Mononuclear cell (primary cell): ENCODE measurements around the gene RNU6-9. TPM values are rescaled to one million over a fixed set of nuclear protein-coding genes. Genes with fewer than 3 reads are reported as not detected.
A peak's percentile ranks its signal among the peaks of the same experiment; 100 is the strongest.

Experiments used
- H3K27me3 ChIP-seq: 2 replicates; pipeline ENCODE4 v1.6.0; 2011; ENCODE audit warnings: low read length, control low read depth; ENCODE audit not compliant: insufficient read depth
- H3K4me1 ChIP-seq: 2 replicates; pipeline ENCODE4 v1.5.1; 2011; ENCODE audit warnings: mild to moderate bottlenecking, low read length, control low read depth; ENCODE audit not compliant: insufficient read depth
- H3K4me3 ChIP-seq: 2 replicates; pipeline ENCODE4 v1.5.1; 2011; ENCODE audit warnings: mild to moderate bottlenecking, low read length, moderate library complexity
- H3K9me3 ChIP-seq: 2 replicates; pipeline ENCODE4 v1.5.1; 2011; ENCODE audit warnings: low read depth, mild to moderate bottlenecking, control low read depth, low read length
- total RNA-seq: library from RNA; depleted of rRNA; stranded (reverse); fragments of >200 nt; gene quantifications from one replicate; pipeline ENCODE4 v1.2.3, GENCODE V29; 2012

Gene RNU6-9
- total RNA-seq, 1 donor, result not detected

DNA sequence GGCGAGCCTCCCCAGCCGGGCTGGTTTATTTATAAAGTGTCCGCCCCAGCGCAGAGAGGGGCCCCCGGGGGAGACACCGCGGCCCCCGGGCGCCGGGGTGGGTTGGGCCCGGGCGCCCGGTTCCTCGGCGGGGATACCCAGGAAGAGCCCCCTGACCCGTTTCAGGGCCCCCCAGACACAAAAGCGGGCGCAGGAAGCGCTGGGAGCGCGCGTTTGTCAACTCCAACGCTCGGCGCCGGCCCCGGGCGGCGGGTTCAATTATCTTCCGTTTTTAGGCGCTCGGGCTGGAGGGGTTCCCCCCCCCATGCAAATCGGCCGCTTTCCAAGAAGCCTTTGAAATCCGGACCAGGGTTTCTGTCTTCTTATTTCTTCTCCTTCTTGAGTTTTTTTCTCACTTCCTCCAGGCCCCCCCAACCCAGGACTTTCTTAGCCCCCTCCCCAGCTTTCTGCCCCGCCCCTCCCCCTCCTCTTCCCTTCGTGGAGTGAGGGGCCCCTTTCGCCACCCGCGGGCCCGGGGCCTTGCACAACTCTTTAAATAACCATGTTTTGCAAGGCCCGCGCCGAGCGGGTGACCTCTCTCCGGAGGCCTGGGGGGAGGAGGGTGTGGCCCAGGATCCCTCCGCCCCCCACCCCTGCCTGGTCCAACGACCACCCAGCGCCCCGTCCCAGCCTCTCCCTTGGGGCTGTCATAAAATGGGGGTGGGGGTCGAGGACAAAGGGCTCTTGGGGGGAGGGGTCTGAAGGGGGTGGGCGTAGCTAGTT, 33.5 kb downstream of the RNU6-9 start:
- Histone ChIP-seq H3K9me3 (no peaks in the 10 kb centered on the region), H3K27me3 (no peaks in the 10 kb centered on the region), H3K4me1 (peaks cover 30% of the 10 kb centered on the region), H3K4me3 (peak overlapping the region; percentile 88)

DNA sequence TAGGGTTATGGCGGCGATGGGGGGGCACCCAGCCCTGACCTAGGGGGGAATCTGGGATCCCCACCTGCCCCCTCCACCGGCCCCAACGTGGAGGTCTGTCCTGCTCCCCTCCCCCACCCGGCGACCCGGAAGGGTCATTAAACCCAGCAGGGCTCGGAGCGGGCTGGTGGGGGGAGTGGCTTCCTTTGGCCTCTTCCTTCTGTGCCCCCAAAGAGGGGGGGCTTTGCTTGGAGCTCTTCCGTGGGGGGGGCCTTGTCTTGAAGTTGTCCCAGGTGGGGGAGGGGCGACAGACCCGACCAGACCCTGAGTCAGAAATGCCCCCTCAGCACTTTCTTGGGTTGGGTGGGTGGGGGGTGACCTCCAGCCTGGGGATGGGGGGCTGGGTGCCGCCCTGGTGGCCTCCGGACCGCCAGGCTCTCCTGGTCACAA, 34.1 kb downstream of the RNU6-9 start:
- peak overlapping the region; percentile 29 for H3K4me3 ChIP-seq
- H3K4me1 ChIP-seq, result peaks cover 36% of the 10 kb centered on the region
- H3K9me3 ChIP-seq, result no peaks in the 10 kb centered on the region
- no peaks in the 10 kb centered on the region for H3K27me3 ChIP-seq

DNA sequence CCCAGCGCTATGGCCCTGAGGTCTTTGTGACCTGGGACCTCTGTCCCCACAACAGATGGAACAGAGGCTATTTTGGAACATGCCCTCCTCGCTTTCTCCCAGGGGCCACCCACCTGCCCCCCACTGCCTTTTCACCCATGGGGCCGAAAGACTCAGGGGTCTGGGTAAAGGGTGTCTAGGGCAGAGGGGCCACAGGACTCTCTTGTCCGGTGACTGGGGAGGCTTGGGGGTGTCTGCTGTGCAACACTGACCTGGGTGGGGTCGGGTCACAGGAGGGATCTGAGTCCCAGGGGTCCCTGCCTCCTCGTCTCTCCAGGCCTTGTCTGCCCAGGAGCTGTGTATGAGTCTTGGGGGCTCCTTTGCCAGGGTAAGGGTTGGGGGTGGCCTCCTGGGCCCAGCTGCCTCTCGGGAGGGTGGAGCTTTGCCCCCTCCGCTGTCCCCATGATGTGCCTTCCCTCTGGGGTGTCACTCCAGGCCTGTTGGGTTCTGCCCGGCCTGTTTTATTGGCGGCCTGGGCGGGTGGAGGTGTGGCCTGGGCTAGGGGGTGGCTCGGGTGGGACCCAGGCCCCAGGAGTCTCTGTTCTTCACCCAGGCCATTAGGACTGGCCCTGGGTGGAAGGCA, 34.6 kb downstream of the RNU6-9 start:
- Histone ChIP-seq H3K4me3 (peak overlapping the region; percentile 2), H3K27me3 (no peaks in the 10 kb centered on the region), H3K4me1 (peaks cover 42% of the 10 kb centered on the region), H3K9me3 (no peaks in the 10 kb centered on the region)

DNA sequence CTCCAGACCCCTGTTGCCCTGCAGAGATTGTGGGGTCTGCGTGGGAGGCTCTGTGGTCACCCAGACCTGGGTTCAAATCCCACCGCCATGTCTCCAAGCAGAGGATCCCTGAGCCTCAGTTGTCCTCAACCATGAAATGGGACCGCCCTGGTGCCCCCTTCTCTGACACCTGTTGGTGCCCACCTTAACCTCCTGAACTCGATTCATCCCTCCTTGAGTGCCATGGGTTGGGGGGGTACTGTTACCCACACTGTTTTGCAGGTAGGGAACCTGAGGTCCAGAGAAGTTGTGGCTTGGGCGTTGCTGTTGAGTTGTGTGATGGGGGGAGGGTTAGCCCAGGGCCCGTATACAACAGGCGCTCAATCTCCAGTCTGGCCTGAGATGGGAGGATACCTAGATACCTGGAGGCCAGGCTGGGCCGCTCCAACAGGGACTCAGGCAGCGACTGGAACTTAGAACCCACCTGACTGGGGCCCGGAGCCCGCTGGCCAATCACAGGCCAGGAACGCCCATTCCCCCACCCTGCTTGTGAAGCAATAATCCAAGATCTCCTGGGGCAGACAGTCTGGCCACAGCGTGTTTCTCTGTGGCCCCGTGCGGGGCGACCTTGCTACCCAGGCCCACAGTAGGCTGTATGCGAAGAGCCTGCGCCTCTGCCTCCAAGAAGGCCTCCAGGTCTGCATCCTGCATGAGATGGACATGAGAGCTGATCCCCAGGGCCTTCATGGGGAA, 35.4 kb downstream of the RNU6-9 start:
- Histone ChIP-seq H3K4me1 (peaks cover 48% of the 10 kb centered on the region), H3K27me3 (no peaks in the 10 kb centered on the region), H3K9me3 (no peaks in the 10 kb centered on the region), H3K4me3 (no peak overlapping the region)

DNA sequence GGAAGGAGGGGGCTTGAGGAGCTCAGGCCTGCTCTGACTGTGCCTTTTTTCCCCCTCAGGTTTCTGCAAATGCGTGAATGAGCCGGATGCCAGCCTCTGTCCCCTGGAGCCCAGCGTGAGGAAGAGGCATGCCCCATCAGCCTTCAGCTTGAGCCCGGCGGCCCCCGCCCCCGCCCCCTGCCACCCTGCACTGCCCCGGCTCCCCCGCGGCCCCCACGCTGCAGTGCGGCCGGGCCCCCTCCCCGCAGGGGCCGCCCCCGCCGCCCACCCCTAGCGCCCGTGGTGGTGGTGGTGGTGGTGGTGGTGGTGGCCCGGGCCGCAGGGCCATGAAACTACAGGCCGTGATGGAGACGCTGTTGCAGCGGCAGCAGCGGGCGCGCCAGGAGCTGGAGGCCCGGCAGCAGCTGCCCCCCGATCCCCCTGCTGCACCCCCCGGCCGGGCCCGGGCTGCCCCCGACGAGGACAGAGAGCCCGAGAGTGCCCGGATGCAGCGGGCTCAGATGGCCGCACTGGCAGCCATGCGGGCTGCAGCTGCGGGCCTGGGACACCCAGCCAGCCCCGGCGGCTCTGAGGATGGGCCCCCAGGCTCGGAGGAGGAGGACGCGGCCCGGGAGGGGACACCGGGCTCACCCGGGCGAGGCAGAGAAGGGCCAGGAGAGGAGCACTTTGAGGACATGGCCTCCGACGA, 36.1 kb downstream of the RNU6-9 start:
- Histone ChIP-seq H3K4me1 (peaks cover 48% of the 10 kb centered on the region), H3K4me3 (no peak overlapping the region)

DNA sequence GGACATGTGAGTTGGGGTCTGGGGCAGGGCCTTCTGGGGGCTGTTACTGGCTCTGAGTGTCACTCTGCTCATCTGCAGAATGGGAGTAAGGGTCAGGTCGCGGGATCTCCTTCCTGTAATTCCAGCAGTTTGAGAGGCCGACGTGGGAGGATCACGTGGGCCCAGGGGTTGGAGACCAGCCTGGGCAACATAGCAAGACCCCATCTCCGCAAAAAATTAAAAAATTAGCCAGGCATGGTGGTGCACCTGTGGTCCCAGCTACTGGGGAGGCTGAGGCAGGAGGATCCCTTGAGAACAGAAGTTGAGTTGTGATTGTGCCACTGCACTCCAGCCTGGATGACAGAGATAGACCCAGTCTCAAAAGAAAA, 36.6 kb downstream of the RNU6-9 start:
- Histone ChIP-seq H3K4me3 (no peak overlapping the region), H3K27me3 (no peaks in the 10 kb centered on the region), H3K9me3 (no peaks in the 10 kb centered on the region), H3K4me1 (peaks cover 48% of the 10 kb centered on the region)

More for the DNA sequence above, 36.1 kb downstream of the RNU6-9 start:
- no peaks in the 10 kb centered on the region for H3K9me3 ChIP-seq
- no peaks in the 10 kb centered on the region for H3K27me3 ChIP-seq

DNA sequence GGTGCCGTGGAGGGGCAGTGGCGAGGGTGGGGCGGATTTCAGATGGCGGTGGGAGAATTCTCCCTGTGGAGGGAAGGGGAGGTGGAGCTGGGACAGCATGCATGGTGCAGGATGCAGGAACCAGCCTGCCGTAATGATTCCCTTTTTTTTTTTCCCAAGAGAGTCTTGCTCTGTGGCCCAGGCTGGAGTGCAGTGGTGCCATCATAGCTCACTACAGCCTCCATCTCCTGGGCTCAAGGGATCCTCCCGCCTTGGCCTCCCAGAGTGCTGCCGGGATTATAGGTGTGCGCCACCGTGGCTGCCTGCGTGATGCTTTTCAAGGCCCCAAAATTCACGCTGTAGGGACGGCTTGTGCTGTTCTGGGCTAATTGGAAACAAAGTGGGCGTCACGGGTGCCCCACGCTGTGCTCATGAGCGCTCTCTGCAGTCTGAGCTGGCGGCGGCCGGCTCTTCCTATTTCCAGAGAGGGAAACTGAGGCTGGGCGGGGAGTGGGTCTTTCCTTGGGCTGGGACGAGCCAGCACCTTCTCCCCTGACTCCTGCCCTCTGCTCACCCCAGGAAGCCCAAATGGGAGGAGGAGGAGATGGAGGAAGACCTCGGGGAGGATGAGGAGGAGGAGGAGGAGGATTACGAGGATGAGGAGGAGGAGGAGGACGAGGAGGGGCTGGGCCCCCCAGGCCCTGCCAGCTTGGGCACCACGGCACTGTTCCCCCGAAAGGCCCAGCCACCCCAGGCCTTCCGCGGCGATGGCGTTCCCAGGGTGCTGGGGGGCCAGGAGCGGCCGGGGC, 38.8 kb downstream of the RNU6-9 start:
- Histone ChIP-seq H3K9me3 (no peaks in the 10 kb centered on the region), H3K27me3 (no peaks in the 10 kb centered on the region), H3K4me3 (no peak overlapping the region), H3K4me1 (peaks cover 52% of the 10 kb centered on the region)

DNA sequence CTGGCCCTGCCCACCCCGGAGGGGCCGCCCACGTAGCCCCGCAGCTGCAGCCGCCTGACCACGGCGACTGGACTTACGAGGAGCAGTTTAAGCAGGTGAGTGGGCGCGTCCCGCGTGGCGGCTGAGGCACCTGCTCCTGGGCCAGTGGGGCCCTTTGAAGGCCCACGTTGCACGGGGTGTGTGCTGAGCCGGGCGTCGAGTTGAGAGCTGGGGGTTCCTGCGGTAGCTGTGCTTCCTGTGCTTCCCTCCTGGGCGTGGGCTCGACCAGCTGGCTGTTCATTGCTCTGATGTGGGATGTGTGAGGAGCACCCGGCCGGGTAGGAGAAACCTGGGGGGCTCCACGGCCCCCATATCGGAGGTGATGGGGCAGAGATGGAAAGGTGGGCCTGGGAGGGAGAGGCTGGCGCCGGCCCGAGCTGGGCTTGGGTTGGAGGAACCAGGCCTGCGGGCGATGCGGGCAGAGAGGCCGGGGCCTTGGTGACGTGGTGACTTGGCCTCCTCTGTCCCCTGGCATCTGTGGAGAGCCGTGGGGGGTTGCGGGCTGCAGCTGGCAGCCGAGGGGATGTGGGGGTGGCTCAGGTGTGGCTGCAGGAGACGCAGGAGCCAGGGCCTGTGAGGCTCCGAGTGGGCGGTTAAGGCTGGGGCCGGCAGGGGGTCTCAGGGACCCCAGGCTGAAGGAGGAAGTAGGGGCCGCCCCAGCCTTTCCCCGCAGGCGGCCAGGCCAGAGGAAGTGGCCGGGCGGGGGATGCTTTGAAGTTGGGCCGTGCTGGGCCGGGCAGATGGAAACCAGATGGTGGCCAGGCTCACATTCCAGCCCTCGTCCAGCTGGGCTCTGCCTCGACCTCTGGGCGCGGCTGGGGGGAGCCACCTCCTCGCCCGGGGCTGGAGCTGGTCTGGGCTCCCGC, 39.6 kb downstream of the RNU6-9 start:
- no peaks in the 10 kb centered on the region for H3K9me3 ChIP-seq
- H3K27me3 ChIP-seq, result no peaks in the 10 kb centered on the region
- peaks cover 53% of the 10 kb centered on the region for H3K4me1 ChIP-seq
- no peak overlapping the region for H3K4me3 ChIP-seq

DNA sequence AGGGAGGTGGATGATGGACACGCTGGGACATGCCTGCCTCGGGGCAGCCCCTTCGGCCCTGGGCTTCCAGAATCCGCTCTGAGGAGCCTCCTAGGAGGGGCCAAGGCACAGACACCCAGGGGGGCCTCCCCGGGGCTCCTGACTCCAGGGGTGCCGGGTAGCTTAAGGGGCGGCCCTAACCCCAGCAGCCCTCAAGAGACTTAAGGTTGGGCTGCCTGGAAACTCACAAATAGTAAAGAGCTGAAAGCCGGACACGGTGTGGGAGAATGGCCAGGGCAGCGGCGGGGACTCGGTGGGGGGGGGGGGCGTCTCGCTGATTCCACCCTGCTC, 40.2 kb downstream of the RNU6-9 start:
- Histone ChIP-seq H3K4me3 (no peak overlapping the region), H3K9me3 (no peaks in the 10 kb centered on the region), H3K27me3 (no peaks in the 10 kb centered on the region), H3K4me1 (peaks cover 52% of the 10 kb centered on the region)

DNA sequence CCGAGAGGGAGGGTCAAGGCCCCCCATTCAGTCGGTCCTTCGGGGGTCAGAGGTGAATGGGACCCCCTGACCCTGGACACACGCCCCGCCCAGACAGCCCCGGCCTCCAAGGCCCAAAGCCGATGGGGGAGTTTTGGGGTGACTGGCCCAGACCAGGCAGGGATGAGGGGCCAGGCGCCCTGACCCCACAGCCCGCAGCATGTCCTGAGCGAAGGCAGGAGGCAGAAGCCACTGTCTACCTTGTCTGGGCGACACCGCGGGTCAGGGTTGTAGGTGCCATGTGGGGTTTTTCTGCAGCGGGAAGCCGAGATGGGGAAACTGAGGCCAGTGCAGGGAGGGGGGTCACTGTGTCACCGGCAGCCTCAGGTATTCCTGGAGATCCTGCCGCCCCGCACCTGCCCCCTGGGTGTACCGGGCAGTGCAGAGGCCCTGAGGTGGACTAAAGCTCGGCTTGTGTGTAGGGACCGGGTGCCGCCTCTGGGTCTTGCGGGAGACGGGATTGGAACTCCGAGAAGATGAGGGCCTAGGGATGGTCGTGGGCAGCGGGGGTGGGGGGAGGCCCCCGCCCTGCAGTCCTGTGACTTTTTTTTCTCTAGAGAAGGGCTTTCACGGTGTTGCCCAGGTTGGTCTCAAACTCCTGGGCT, 41.0 kb downstream of the RNU6-9 start:
- Histone ChIP-seq H3K9me3 (no peaks in the 10 kb centered on the region), H3K27me3 (no peaks in the 10 kb centered on the region), H3K4me1 (peaks cover 51% of the 10 kb centered on the region), H3K4me3 (no peak overlapping the region)

DNA sequence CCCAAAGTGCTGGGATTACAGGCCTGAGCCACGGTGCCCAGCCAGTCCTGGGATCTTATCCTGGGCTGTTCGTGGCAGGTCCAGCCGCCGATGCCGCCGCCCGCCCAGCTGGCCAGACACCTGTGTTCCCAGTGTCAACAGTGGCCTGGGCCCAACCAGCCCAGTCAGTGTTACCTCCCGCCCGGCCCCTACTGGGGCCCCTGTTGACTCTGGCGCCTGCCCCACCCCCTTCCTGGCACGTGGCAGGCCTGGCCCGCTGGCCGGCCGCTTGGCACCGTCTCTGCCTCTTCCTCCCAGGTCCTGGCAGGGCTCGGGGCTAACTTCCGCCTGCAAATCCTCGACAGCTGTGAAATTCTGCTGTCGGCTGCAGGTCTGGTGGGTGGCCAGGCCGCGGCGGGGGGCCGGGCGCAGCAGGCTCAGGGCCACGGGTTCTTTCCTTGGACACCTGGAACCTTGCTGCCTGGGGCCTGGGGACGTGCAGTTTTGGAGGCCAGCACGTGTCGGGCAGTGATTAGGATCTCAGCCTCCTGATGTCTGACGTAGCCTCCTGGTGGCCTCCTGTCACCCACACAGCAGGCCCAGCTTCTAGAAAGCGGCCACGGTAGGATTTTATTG, 41.7 kb downstream of the RNU6-9 start:
- no peak overlapping the region for H3K4me3 ChIP-seq

DNA sequence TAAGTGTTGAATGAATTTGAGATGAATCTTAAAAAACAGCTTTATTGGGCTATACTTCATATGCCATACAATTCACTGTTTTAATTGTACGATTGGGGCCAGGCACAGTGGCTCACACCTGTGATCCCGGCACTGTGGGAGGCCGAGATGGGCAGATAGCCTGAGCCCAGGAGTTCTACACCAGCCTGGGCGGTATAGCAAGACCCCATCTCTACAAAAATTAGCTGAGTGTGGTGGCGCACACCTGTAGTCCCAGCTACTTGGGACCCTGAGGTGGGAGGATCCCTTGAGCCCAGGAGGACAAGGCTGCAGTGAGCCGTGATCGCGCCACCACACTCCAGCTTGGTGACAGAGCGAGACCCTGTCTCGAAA, 42.9 kb downstream of the RNU6-9 start:
- Histone ChIP-seq H3K4me1 (peaks cover 69% of the 10 kb centered on the region), H3K27me3 (no peaks in the 10 kb centered on the region), H3K4me3 (no peak overlapping the region), H3K9me3 (no peaks in the 10 kb centered on the region)

More for the DNA sequence above, 41.7 kb downstream of the RNU6-9 start:
- Histone ChIP-seq H3K9me3 (no peaks in the 10 kb centered on the region), H3K4me1 (peaks cover 57% of the 10 kb centered on the region), H3K27me3 (no peaks in the 10 kb centered on the region)

DNA sequence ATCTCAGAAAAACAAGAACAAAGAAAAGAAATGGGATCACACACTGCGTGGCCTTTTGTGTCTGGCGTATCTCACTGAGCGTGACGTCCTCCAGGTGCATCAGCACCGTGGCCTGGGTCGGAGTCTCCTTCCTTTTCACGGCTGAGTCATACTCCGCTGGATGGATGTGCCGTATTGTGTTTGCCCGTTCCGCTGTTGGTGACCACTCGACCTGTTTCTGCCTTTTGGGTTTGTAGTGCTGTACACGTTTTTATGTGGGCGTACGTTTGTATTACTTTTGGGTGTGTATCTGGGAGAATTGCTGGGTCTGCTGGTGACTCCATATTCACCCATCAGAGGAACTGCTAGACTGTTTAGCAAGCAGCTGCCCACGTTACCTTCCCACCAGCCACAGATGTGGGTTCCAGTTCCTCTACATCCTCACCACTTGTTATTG, 44.0 kb downstream of the RNU6-9 start:
- H3K27me3 ChIP-seq, result no peaks in the 10 kb centered on the region
- no peak overlapping the region for H3K4me3 ChIP-seq
- peaks cover 71% of the 10 kb centered on the region for H3K4me1 ChIP-seq
- no peaks in the 10 kb centered on the region for H3K9me3 ChIP-seq
